Panc1 (cell line): ENCODE measurements around the gene MDM2. TPM values are rescaled to one million over a fixed set of nuclear protein-coding genes. Genes with fewer than 3 reads are reported as not detected.

Experiments used
- ATAC-seq: fragments of 200-7000 bp; cut with Tn5 transposase; 2 replicates; pipeline ENCODE4 v1.9.1; 2020; ENCODE audit warnings: mild to moderate bottlenecking, moderate library complexity
- BruUV-seq: library from RNA; stranded (reverse); fragments of 400-500 nt; replicated peaks from 2 replicates; lab custom pipeline; 2021; lab: Mats Ljungman, UMichigan
- CTCF ChIA-PET: fragments of 300-600 bp; sonication (Branson Sonifier 250); formaldehyde crosslinking; loops from one replicate; lab custom pipeline; 2022; ENCODE audit warnings: antibody characterized with exemption; lab: Charles Lee
- POLR2A ChIA-PET: fragments of 300-600 bp; sonication (Branson Sonifier 250); formaldehyde crosslinking; loops from one replicate; lab custom pipeline; 2022; ENCODE audit warnings: antibody characterized with exemption; lab: Charles Lee
- DNase-seq: peaks from one replicate; pipeline ENCODE4 v3.0.0-alpha.2; 2010; ENCODE audit warnings: low read depth, low spot score
- H3K27ac ChIP-seq: 2 replicates; pipeline ENCODE4 v1.5.1; 2011; ENCODE audit warnings: mild to moderate bottlenecking, low read length, inconsistent platforms
- H3K27me3 ChIP-seq: fragments of 200-500 bp; sonication (Bioruptor generic); 2 replicates; pipeline ENCODE4 v1.6.0; 2014; ENCODE audit warnings: low read length, inconsistent platforms; ENCODE audit not compliant: control insufficient read depth, insufficient read depth
- H3K36me3 ChIP-seq: fragments of 200-500 bp; sonication (Bioruptor generic); 2 replicates; pipeline ENCODE4 v1.5.1; 2014; ENCODE audit warnings: inconsistent platforms, mild to moderate bottlenecking, low read length, moderate library complexity; ENCODE audit not compliant: control insufficient read depth, insufficient read depth
- H3K4me1 ChIP-seq: 2 replicates; pipeline ENCODE4 v1.5.1; 2011; ENCODE audit warnings: inconsistent platforms, mild to moderate bottlenecking, low read length, moderate library complexity; ENCODE audit not compliant: control insufficient read depth, insufficient read depth
- H3K4me3 ChIP-seq, 2 experiments: 2 replicates each; pipeline ENCODE4 v1.5.1; 2011 to 2012; ENCODE audit warnings: low read depth in 2 of 2, low read length in 2 of 2, mild to moderate bottlenecking in 2 of 2, inconsistent platforms in 1 of 2, moderate library complexity in 1 of 2
- H3K9me3 ChIP-seq: fragments of 200-500 bp; sonication (Bioruptor generic); 2 replicates; pipeline ENCODE4 v1.5.1; 2014; ENCODE audit warnings: low read depth, mild to moderate bottlenecking, inconsistent platforms, low read length, moderate library complexity; ENCODE audit not compliant: control insufficient read depth, insufficient read depth
- CTCF ChIP-seq: fragments of 450-650 bp; IDR thresholded peaks from 2 replicates; pipeline ENCODE4 v1.5.1; 2017; ENCODE audit warnings: mild to moderate bottlenecking
- POLR2AphosphoS5 ChIP-seq: IDR thresholded peaks from 2 replicates; pipeline ENCODE4 v1.6.1; 2012; ENCODE audit warnings: mild to moderate bottlenecking, low read depth, low read length, moderate library complexity
- REST ChIP-seq, 2 experiments: IDR thresholded peaks; 2 replicates each; pipeline ENCODE4 v1.6.1; 2011 to 2012; ENCODE audit warnings: low read depth in 2 of 2, control low read depth in 1 of 2, low read length in 1 of 2, mild to moderate bottlenecking in 1 of 2, moderate library complexity in 1 of 2; ENCODE audit not compliant: insufficient read depth in 1 of 2
- SIN3A ChIP-seq: IDR thresholded peaks from 2 replicates; pipeline ENCODE4 v1.6.1; 2012; ENCODE audit warnings: low read depth, mild to moderate bottlenecking, low read length, moderate library complexity, borderline replicate concordance; ENCODE audit not compliant: insufficient read depth
- TCF7L2 ChIP-seq: IDR thresholded peaks from 2 replicates; pipeline ENCODE4 v1.6.1; 2011; ENCODE audit warnings: mild to moderate bottlenecking, low read depth, low read length, inconsistent platforms
- in situ Hi-C: cut with HindIII; loops from 2 replicates; pipeline ENCODE4 v1.10.0; 2016; ENCODE audit warnings: low sequenced_read_pairs, low pct_unique_long_range_greater_than_20kb
- intact Hi-C: fragments of 100-400 bp; cut with micrococcal nuclease; formaldehyde crosslinking; loops from one replicate; pipeline ENCODE4 v1.10.0; 2022; ENCODE audit not compliant: unreplicated experiment
- total RNA-seq: library from RNA; stranded (reverse); gene quantifications from one replicate; pipeline ENCODE4 v1.2.1, GENCODE V29; 2021; ENCODE audit not compliant: unreplicated experiment

MDM2 gene
- total RNA-seq, 1 experiment from 2014 or later: 101 TPM

- H3K9me3 ChIP-seq: no peaks in the 10 kb centered on the region
- H3K4me1 ChIP-seq: no peaks in the 10 kb centered on the region
- in situ Hi-C loops (no loop called here), intact Hi-C loops (no loop called here)
- ChIA-PET CTCF (interaction anchor here (1.1 kb wide), 1 partner anchor 8 kb away, joined by 3 read pairs; no protein-coding TSS in a partner anchor), POLR2A (interaction anchor here (0.5 to 0.6 kb wide), 4 partner anchors 10 to 453 kb away, joined by 4 to 12 read pairs (median 6); no protein-coding TSS in a partner anchor)
- peaks cover 49% of the 10 kb centered on the region for H3K36me3 ChIP-seq
- ATAC-seq: peak; percentile 53
- no TSS peak for BruUV-seq
- TF ChIP-seq TCF7L2 (no peak), CTCF (no peak), SIN3A (no peak), POLR2AphosphoS5 (no peak), REST (IDR thresholded peaks at IDR 0.05; ENCODE audit: insufficient read depth in 1 of 2, low read depth in 2 of 2, low read length in 1 of 2) (no peak)
- no peaks in the 10 kb centered on the region for H3K27me3 ChIP-seq
- no peak overlapping the region for H3K27ac ChIP-seq
- DNase-seq: no peak
- H3K4me3 ChIP-seq: no peak overlapping the region
Observed at GRCh38 chr12:68821357-68822188, 13.6 kb downstream of the MDM2 start.

GRCh38 chr12:68823696-68824095, 15.7 kb downstream of the MDM2 start:
- TF ChIP-seq REST (IDR thresholded peaks at IDR 0.05; ENCODE audit: insufficient read depth in 1 of 2, low read depth in 2 of 2, low read length in 1 of 2) (no peak), CTCF (no peak), TCF7L2 (no peak), POLR2AphosphoS5 (no peak), SIN3A (no peak)
- Histone ChIP-seq H3K27ac (no peak overlapping the region), H3K9me3 (no peaks in the 10 kb centered on the region), H3K27me3 (no peaks in the 10 kb centered on the region), H3K4me3 (no peak overlapping the region), H3K4me1 (no peaks in the 10 kb centered on the region), H3K36me3 (peaks cover 52% of the 10 kb centered on the region)
- in situ Hi-C loops: no loop called here
- no peak for DNase-seq
- intact Hi-C loops: no loop called here
- no TSS peak for BruUV-seq
- ChIA-PET POLR2A (no interaction called here), CTCF (no interaction called here)
- no peak for ATAC-seq
